A549 (cell line): Measurements from ENCODE around the gene CCDC146.

Experiments
- CHD2 ChIP-seq: fragments of 150-350 bp; IDR thresholded peaks from 2 replicates; pipeline ENCODE4 v1.6.1; 2014; ENCODE audit warnings: low read length; ENCODE audit not compliant: partially characterized antibody
- PHF8 ChIP-seq: fragments of 200-600 bp; sonication (generic); IDR thresholded peaks from 2 replicates; pipeline ENCODE4 v1.6.1; 2016; ENCODE audit warnings: low read depth, mild to moderate bottlenecking, antibody characterized with exemption, moderate library complexity, borderline replicate concordance
- POLR2A ChIP-seq: IDR thresholded peaks from 2 replicates; pipeline ENCODE4 v1.6.1; 2012; ENCODE audit warnings: mild to moderate bottlenecking, low read length
- POLR2AphosphoS2 ChIP-seq: conservative IDR thresholded peaks from 2 replicates; pipeline ENCODE4 v1.6.1; 2012; ENCODE audit warnings: low read length, improper control_type of control experiment, inconsistent platforms
- ZFP36 ChIP-seq: fragments of 450-650 bp; IDR thresholded peaks from 2 replicates; pipeline ENCODE4 v1.6.1; 2014; ENCODE audit warnings: borderline replicate concordance; ENCODE audit not compliant: partially characterized antibody
- ZNF302 ChIP-seq: fragments of 250-450 bp; sonication (Bioruptor Pico); IDR thresholded peaks from 2 replicates; pipeline ENCODE4 v1.9.0; 2021; ENCODE audit warnings: inconsistent platforms, mild to moderate bottlenecking, moderate library complexity
- TF ChIP-seq, protein P1 (sequence below): IDR thresholded peaks from 2 replicates; pipeline ENCODE4 v1.6.1; 2012
- TF ChIP-seq, protein P2 (sequence below): fragments of 200-600 bp; sonication (generic); IDR thresholded peaks from 2 replicates; pipeline ENCODE4 v1.6.1; 2016; ENCODE audit warnings: antibody characterized with exemption, mild to moderate bottlenecking, moderate library complexity
- TF ChIP-seq, protein P3 (sequence below): fragments of >200 bp; sonication (Bioruptor Twin); formaldehyde crosslinking; IDR thresholded peaks from 3 replicates; pipeline ENCODE4 v1.5.1; 2016

DNA sequence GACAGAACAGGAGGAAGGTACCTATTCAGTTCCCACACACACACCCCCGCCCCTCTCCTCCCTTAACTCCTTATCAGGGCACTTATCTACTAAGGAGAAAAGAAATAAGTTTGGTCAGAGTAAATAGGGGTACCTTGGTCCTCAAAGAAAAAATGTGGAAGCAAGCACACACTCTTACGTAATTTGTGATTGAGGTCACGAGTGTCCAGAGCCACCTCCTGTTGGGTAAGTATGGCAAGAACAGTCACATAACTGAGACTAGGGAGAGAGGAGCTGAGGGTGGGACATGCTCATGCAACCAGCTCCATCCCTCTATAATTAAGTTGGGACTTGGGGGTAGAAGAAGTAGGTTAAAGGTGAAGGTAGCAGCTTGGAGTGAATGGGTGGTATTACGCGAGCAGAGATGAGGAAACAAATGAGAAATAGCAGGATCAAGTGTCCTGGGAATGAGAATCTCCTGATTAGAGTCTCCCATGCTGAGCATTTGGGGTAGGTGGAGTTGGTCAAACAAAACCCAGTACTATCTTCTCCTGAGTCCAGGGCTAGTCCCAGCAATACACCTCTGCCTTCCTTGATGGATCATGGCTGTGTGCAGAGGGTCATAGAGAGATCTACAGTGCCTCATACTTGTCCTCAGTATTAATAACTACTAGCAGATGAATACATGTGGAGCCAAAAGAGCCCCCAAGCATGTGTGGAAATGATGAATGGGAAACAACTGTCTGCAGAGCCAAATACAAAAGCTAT, 216.6 kb downstream of the CCDC146 start:
- TF ChIP-seq POLR2A (no peak), PHF8 (no peak), ZFP36 (no peak), POLR2AphosphoS2 (no peak), ZNF302 (no peak), CHD2 (no peak)
- TF ChIP-seq, protein P1, sequence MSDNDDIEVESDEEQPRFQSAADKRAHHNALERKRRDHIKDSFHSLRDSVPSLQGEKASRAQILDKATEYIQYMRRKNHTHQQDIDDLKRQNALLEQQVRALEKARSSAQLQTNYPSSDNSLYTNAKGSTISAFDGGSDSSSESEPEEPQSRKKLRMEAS = no peak
- TF ChIP-seq, protein P2, sequence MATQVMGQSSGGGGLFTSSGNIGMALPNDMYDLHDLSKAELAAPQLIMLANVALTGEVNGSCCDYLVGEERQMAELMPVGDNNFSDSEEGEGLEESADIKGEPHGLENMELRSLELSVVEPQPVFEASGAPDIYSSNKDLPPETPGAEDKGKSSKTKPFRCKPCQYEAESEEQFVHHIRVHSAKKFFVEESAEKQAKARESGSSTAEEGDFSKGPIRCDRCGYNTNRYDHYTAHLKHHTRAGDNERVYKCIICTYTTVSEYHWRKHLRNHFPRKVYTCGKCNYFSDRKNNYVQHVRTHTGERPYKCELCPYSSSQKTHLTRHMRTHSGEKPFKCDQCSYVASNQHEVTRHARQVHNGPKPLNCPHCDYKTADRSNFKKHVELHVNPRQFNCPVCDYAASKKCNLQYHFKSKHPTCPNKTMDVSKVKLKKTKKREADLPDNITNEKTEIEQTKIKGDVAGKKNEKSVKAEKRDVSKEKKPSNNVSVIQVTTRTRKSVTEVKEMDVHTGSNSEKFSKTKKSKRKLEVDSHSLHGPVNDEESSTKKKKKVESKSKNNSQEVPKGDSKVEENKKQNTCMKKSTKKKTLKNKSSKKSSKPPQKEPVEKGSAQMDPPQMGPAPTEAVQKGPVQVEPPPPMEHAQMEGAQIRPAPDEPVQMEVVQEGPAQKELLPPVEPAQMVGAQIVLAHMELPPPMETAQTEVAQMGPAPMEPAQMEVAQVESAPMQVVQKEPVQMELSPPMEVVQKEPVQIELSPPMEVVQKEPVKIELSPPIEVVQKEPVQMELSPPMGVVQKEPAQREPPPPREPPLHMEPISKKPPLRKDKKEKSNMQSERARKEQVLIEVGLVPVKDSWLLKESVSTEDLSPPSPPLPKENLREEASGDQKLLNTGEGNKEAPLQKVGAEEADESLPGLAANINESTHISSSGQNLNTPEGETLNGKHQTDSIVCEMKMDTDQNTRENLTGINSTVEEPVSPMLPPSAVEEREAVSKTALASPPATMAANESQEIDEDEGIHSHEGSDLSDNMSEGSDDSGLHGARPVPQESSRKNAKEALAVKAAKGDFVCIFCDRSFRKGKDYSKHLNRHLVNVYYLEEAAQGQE = no peak
- TF ChIP-seq, protein P3, sequence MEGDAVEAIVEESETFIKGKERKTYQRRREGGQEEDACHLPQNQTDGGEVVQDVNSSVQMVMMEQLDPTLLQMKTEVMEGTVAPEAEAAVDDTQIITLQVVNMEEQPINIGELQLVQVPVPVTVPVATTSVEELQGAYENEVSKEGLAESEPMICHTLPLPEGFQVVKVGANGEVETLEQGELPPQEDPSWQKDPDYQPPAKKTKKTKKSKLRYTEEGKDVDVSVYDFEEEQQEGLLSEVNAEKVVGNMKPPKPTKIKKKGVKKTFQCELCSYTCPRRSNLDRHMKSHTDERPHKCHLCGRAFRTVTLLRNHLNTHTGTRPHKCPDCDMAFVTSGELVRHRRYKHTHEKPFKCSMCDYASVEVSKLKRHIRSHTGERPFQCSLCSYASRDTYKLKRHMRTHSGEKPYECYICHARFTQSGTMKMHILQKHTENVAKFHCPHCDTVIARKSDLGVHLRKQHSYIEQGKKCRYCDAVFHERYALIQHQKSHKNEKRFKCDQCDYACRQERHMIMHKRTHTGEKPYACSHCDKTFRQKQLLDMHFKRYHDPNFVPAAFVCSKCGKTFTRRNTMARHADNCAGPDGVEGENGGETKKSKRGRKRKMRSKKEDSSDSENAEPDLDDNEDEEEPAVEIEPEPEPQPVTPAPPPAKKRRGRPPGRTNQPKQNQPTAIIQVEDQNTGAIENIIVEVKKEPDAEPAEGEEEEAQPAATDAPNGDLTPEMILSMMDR = no peak
